Adrenal gland (tissue), 5 donors: ENCODE results near the gene IER5.

ENCODE experiments used
- CTCF ChIP-seq, 6 experiments: fragments of 450-650 bp in 4 of 6; fragments of 200-600 bp in 2 of 6; sonication (generic) in 1 of 6; IDR thresholded peaks; 1 replicate in 5 of 6; 2 replicates in 1 of 6; pipeline versions ENCODE4 v1.5.1 to v1.8.0; 2016 to 2021; ENCODE audit warnings: antibody characterized with exemption in 6 of 6, mild to moderate bottlenecking in 2 of 6, moderate library complexity in 1 of 6
- POLR2A ChIP-seq, 2 donors: fragments of 450-650 bp; IDR thresholded peaks; one replicate each; pipeline ENCODE4 v1.6.1; 2017; ENCODE audit warnings: antibody characterized with exemption in 2 of 2, mild to moderate bottlenecking in 2 of 2, moderate library complexity in 1 of 2
- donor health status: DM: no; HTN: no; CAD: no.

- peak in 1 of 2 donors; percentile 21 for TF ChIP-seq POLR2A (IDR thresholded peaks at IDR 0.05)
- no peak for TF ChIP-seq CTCF (IDR thresholded peaks at IDR 0.05)
Measured at GRCh38 chr1:181134543-181135436, 46.3 kb downstream of the IER5 start.
